ENCODE results near the gene PLXNA1. TPM values are rescaled to one million over a fixed set of nuclear protein-coding genes. Genes with fewer than 3 reads are reported as not detected.

Gene PLXNA1
- polyA plus RNA-seq, 1 experiment = 57.2 TPM

- no peak overlapping the region for H3K4me3 ChIP-seq (ENCODE audit: low read depth, low read length)
- H3K36me3 ChIP-seq (ENCODE audit: control insufficient read depth, insufficient read depth, low read length) = peaks cover 10% of the 10 kb centered on the region; the same call in 1 of the 2 replicates
- H3K27me3 ChIP-seq (ENCODE audit: control insufficient read depth, insufficient read depth, low read length) = no peaks in the 10 kb centered on the region
- TF ChIP-seq CTCF (IDR thresholded peaks at IDR 0.05; ENCODE audit: insufficient read depth, low read depth, low read length) = no peak
- ChIA-PET POLR2A (no interaction called here), CTCF (interaction anchor here (0.9 to 4.4 kb wide), 4 partner anchors 14 to 549 kb away, joined by 3 to 16 read pairs (median 3); no protein-coding TSS in a partner anchor)
- DNase-seq (ENCODE audit: low read depth) = no peak
Observed at GRCh38 chr3:126997455-126998038, 14.6 kb downstream of the PLXNA1 start.

GRCh38 chr3:126998320-126998719 is 15.4 kb downstream of the PLXNA1 start:
- DNase-seq (ENCODE audit: low read depth) = no peak
- TF ChIP-seq CTCF (IDR thresholded peaks at IDR 0.05; ENCODE audit: insufficient read depth, low read depth, low read length) = no peak
- Histone ChIP-seq H3K27me3 (ENCODE audit: control insufficient read depth, insufficient read depth, low read length) (no peaks in the 10 kb centered on the region), H3K36me3 (ENCODE audit: control insufficient read depth, insufficient read depth, low read length) (peaks cover 10% of the 10 kb centered on the region; the same call in 1 of the 2 replicates), H3K4me3 (ENCODE audit: low read depth, low read length) (no peak overlapping the region)
- CTCF ChIA-PET = interaction anchor here (0.9 to 4.4 kb wide), 6 partner anchors 14 to 549 kb away, joined by 3 to 16 read pairs (median 3); no protein-coding TSS in a partner anchor
- POLR2A ChIA-PET = no interaction called here

- Histone ChIP-seq H3K36me3 (ENCODE audit: control insufficient read depth, insufficient read depth, low read length) (peaks cover 9% of the 10 kb centered on the region; the same call in 1 of the 2 replicates), H3K4me3 (ENCODE audit: low read depth, low read length) (no peak overlapping the region), H3K27me3 (ENCODE audit: control insufficient read depth, insufficient read depth, low read length) (no peaks in the 10 kb centered on the region)
- ChIA-PET POLR2A (no interaction called here), CTCF (interaction anchor here (0.9 to 4.4 kb wide), 6 partner anchors 15 to 548 kb away, joined by 3 to 16 read pairs (median 3); no protein-coding TSS in a partner anchor)
- DNase-seq (ENCODE audit: low read depth) = no peak
- no peak for TF ChIP-seq CTCF (IDR thresholded peaks at IDR 0.05; ENCODE audit: insufficient read depth, low read depth, low read length)
Observed at GRCh38 chr3:126998728-126999127, 15.8 kb downstream of the PLXNA1 start.

DNA sequence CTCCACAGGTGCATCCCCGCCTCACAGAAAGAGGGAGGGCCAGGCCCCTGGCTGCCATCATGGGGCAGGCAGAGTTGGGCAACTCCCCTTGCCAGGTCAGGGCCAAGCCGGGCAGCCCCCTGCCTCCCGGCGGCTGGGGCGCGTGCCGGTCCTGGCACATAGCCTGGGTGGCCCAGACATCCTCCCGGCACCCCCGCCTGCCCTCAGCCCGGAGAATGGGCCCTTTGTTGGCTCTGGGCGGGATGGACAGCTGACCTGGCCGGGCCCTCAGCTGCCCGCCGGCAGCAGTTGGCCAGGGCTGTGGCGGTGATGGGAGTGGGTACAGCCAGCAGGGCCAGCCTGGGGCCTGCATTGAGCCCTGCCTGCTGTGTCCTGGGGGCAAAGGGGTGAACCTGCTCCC is 16.5 kb downstream of the PLXNA1 start:
- no peak for DNase-seq (ENCODE audit: low read depth)
- ChIA-PET POLR2A (no interaction called here), CTCF (interaction anchor here (1.2 to 1.8 kb wide), 3 partner anchors 16 to 320 kb away, joined by 3 to 4 read pairs (median 3); no protein-coding TSS in a partner anchor)

More for the DNA sequence above, 16.5 kb downstream of the PLXNA1 start:
- TF ChIP-seq CTCF (IDR thresholded peaks at IDR 0.05; ENCODE audit: insufficient read depth, low read depth, low read length) = no peak
- Histone ChIP-seq H3K36me3 (ENCODE audit: control insufficient read depth, insufficient read depth, low read length) (peaks cover 4% of the 10 kb centered on the region), H3K4me3 (ENCODE audit: low read depth, low read length) (no peak overlapping the region), H3K27me3 (ENCODE audit: control insufficient read depth, insufficient read depth, low read length) (no peaks in the 10 kb centered on the region)
